HTR-8/SVneo (cell line): ENCODE results near the gene MACROD2.

Experiments used
- DNase-seq: peaks from one replicate; pipeline ENCODE4 v3.0.0; 2011; ENCODE audit warnings: low spot score, mixed read lengths; ENCODE audit not compliant: insufficient read length
- FAIRE-seq: peaks from 2 replicates; lab custom pipeline; 2011; peaks lifted over from hg19 to GRCh38; lab: Jason Lieb, UNC

Gene MACROD2

GRCh38 chr20:14715400-14715799, 720.1 kb downstream of the MACROD2 start:
- FAIRE-seq (no peak), DNase-seq (no peak)

GRCh38 chr20:14716351-14716801, 721.1 kb downstream of the MACROD2 start:
- FAIRE-seq (no peak), DNase-seq (no peak)

- no peak for FAIRE-seq
These were observed 722.1 kb downstream of the MACROD2 start for GRCh38 chr20:14717134-14717999.

GRCh38 chr20:14720251-14720650, 724.9 kb downstream of the MACROD2 start:
- DNase-seq (no peak), FAIRE-seq (no peak)

More at GRCh38 chr20:14717134-14717999, 722.1 kb downstream of the MACROD2 start:
- no peak for DNase-seq

DNA sequence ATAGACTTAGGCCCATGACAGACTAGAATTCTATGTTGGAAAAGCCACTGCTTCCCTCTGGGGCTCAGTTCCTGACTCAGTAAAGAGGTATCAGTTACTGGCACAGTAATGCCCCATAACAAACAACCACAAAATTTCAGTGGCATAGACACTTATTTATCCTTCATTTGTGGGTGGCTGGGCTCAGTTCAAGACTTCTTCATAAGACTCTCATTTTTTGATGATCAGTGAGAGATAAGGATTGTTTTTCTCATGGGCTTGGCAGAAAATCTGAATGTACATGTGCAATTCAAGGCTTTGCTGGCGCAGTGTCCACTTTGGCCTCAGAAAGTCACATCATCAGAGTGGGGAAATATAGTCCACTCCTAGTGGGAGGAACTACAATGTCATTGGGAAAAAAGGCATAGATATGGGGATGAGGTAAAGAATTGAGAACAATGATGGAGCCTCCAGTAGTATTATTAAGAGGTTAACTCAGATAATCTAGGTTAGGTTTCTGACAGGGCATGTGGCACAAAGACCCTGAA, 726.7 kb downstream of the MACROD2 start:
- FAIRE-seq (no peak), DNase-seq (no peak)

DNA sequence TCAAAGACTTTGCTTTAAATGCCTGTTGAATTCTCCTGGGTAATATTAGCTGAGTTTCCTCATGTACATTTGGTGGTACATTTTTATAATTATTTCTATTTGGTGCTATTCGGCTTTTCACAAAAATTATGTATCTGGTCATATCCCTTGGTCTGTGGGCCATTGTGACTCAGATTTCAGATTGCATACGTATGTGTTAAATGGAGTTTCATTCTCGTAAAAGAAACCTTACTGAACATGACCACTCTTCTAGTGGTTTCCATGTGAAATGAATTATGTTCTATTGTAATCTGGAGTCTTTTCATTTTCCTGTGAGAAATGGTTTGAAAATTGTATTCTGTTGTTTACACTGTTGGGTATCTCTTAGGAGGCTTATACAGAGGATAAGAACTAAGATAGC, 728.3 kb downstream of the MACROD2 start:
- DNase-seq, result no peak
- no peak for FAIRE-seq

DNA sequence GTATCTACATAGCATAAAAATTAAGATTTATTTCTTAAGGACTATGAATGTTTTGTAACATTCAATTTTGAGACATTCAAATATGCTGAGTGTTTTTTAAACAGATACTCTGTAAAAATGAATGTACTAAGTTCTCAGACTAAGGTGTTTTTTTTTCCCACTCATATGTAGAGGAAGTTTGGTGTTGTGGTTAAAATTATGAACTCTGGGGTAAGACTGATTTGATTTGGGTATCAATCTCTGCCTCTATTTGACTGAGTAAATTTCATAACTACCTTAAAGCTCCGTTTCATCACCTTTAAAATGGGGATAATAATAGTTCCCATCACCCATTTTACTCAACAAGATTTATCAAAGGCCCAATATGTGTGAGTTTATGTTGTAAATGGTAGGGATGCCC, 728.7 kb downstream of the MACROD2 start:
- FAIRE-seq, result no peak

DNA sequence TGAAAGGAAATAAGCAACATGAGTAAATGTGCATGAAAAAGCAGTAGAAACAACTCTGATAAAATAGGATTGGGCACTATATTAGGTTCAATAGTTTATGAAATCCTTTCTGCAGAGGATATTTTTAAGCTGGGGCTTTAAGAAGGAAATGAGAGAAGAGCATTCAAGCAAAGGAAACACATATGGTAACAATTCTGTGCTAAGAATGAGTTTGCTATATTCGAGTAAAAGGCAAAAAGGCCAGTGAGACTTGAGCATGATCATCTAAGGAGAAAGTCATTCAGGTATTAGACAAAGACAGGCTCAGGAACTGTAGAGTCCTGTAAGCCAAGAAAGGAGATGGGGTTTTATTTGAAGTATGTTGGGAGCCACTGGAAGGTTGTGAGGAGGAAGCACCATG, 729.2 kb downstream of the MACROD2 start:
- DNase-seq (no peak), FAIRE-seq (no peak)

More for the DNA sequence above, 728.7 kb downstream of the MACROD2 start:
- DNase-seq, result no peak

GRCh38 chr20:14726591-14726990, 731.3 kb downstream of the MACROD2 start:
- FAIRE-seq, result no peak
- no peak for DNase-seq

- FAIRE-seq, result no peak
- no peak for DNase-seq
These were observed 732.3 kb downstream of the MACROD2 start for GRCh38 chr20:14727485-14728150.

GRCh38 chr20:14729390-14729789, 734.1 kb downstream of the MACROD2 start:
- no peak for FAIRE-seq

GRCh38 chr20:14732343-14732742, 737.0 kb downstream of the MACROD2 start:
- no peak for DNase-seq
- no peak for FAIRE-seq

More at GRCh38 chr20:14729390-14729789, 734.1 kb downstream of the MACROD2 start:
- no peak for DNase-seq

GRCh38 chr20:14732996-14733395, 737.7 kb downstream of the MACROD2 start:
- DNase-seq (no peak), FAIRE-seq (no peak)

- DNase-seq (no peak), FAIRE-seq (no peak)
These were observed 745.1 kb downstream of the MACROD2 start for GRCh38 chr20:14740380-14740779.

GRCh38 chr20:14741616-14742015, 746.3 kb downstream of the MACROD2 start:
- FAIRE-seq, result no peak
- no peak for DNase-seq

DNA sequence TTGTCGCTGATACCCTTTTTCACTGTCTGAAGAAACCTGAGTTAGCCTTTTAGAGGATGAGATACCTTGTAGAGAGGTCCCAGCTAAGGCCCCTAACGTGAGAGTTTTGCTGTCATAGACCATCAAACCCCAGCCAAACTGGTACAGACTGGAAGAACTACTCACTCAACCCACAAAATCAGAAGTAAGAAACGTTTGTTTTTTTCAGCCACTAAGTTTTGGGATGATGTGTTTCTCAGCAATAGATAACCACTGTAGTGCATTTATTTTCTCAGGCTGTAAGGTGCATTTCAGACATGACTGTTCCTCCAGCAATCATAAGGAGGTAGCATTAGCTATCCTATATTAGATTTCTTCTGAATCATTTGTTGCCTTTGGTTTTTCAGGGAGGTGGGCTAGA, 749.4 kb downstream of the MACROD2 start:
- DNase-seq, result no peak
- no peak for FAIRE-seq

DNA sequence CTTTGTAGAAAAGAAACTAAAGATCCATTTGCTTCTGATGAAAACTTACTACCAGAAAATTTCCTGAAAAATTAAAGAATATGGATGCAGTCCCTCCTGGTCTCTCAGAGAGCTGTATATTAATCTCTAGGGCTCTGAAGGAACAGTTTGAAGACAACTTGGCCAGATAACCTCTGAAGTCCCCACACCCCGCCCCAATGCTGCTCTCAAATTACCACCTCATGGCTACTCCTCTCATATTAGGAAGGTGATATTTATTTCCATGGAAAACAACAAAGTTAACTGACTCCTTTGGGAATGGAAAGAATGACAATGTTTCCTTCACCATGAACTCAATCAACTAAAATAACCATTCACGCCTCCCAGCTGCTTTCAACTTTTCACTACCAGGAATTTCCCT, 750.5 kb downstream of the MACROD2 start:
- no peak for FAIRE-seq
- DNase-seq, result no peak

DNA sequence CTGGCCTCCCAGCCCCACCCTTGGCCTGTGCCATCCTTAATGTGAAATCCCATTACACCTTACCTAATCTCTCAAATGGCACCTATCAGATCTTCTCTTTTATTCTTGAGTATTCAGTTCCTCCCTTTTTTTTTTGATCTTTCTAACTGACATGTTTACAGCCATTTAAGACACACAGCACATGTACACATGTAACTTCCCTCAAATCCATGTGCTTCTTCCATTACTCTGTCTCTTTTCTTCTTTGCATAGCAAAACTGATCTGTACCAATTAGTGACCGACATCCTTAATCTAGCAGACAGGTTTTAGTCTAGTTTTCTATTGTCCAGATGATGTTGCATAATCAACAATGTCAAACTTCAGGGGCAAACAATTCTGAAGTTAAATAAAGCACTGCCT, 755.9 kb downstream of the MACROD2 start:
- DNase-seq, result no peak
- no peak for FAIRE-seq

GRCh38 chr20:14757728-14758127, 762.4 kb downstream of the MACROD2 start:
- no peak for DNase-seq
- FAIRE-seq, result no peak

- FAIRE-seq, result no peak
These were observed 763.0 kb downstream of the MACROD2 start for GRCh38 chr20:14758356-14758755.

DNA sequence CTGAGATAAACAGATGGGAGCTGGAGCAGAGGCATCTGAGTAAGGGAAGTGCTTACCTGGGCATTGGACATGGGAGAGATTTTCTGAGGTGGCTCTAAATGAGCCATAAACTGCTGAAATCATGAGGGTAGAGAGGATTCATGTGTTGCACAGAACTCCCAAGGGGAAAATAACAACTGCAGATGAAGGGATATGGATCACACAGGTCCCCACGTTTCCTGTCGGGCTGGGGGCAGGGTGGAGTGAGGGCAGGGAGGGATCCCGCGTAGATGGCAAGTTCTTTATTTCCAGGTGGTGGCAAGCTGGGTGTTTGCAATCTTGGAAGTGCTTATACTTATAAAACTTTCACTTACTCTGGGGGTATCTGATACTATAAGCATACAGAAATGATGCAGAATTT, 764.7 kb downstream of the MACROD2 start:
- no peak for DNase-seq
- FAIRE-seq, result no peak

More at GRCh38 chr20:14758356-14758755, 763.0 kb downstream of the MACROD2 start:
- DNase-seq, result no peak
